GM18873 (cell line): Measurements from ENCODE around the gene KLHL2.
"Not testable (repeated sequence)": the region's sequence is repeated elsewhere in the genome, so short reads cannot be mapped to it uniquely, and the experiment has no call there.

Source experiments
- ATAC-seq: cut with Tn5 transposase; IDR thresholded peaks from one replicate; pipeline ENCODE4 v1.9.1; 2021; ENCODE audit warnings: mild to moderate bottlenecking, moderate library complexity, moderate number of reproducible peaks; ENCODE audit not compliant: unreplicated experiment, low FRiP score

The KLHL2 gene

DNA sequence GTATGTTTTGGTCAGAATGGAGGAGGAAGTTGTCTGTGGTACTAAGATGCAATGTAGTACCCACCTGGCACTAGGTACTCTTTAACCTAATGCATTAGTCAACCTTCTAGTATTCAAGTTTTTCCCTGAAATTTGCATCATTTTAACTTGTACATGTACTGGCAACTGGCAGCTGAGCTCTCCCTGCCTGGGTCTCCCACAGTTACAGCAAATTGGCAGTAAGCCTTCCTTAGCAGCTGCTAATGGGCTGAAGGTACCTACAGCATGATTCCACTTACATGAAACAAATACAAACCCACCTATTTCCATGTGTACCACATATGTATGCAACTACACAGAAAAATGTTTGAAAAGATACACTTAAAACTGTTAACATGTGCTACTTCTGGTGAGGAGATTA lies 8.1 kb upstream of the KLHL2 start:
- no peak for ATAC-seq

DNA sequence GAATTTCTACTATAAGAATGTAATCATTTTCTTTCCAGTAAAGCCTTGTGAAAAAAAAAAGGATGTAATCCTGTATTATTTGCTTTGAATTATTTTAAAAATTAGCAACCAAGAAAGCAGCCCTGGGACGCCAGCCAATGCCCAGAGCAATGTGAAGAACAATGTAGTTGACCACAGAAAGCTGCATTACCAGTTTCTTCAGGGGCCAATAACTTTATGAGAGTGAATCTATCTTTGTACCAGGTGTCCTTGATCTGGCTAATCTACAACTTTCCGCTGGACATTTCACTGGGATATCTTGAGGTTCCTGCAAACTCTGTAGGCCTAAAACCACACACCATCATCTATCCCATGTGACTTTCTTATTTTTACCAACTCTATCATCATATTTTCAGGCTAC lies 7.6 kb upstream of the KLHL2 start:
- no peak for ATAC-seq

GRCh38 chr4:165201806-165202205 lies 5.6 kb upstream of the KLHL2 start:
- ATAC-seq: no peak

DNA sequence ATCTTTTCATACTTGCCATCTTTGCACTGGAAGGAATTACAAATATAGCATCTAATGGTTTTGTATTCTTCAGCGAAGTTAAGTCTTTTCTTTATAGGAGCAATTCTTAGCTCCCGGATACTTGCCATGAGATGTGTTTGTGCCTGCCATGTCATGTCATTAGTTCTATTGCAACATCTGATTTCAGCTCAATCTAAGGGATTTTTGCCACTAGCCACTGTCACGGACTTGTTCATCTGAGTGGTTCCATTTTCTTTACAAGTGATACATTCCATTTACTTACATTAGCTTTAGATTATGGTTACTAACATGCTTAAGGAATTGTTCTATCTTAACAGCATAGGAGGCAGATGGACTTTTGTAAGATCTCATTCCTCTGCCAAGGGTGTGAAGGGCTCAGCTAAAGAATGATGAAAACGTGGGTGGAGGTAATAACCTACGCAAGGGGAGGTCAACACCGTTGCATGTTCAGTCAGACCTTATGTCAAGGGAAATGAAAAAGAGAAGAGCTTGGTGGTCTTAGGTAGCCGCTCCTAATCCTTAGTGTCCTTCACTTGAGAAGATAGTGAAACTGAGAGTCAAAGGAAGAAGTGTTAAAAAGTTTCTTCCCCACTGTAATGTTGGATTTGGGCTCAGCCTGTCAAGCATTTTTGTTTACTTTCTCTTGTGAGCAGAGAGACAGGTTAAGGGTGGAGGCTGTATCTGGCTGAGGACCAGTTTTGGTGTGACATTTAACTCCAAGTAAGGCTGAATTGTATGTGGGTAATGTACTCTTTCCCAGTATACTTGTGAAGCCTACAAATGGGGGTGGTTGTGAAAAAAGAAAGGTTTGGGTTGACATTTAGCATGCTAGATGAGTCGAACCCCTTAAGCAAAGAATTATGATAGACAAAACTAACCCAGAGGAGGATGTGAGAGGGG lies 3.6 kb upstream of the KLHL2 start:
- no peak for ATAC-seq

DNA sequence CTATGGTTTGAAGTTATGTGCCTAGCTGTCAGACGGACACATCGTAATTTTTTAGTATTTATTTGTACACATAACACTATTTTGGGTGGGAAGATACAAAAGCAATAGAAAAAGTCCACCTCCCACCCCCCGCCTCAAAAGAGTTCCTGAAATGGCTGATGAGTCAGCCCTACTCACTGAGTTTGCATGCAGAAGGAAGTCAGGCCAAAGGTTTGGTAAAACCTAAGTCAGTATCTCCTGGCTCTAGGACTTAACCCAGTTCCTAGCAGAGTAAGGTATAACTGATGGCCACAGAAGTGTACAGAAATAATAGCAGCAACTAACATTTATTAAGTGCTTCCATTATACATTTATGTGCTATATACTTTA lies 2.9 kb upstream of the KLHL2 start:
- ATAC-seq: no peak

- peak; percentile 22 for ATAC-seq
Observed at GRCh38 chr4:165207016-165207430, 338 bp upstream of the KLHL2 start.

- ATAC-seq: no peak
Observed at GRCh38 chr4:165208221-165208652, 876 bp downstream of the KLHL2 start.

DNA sequence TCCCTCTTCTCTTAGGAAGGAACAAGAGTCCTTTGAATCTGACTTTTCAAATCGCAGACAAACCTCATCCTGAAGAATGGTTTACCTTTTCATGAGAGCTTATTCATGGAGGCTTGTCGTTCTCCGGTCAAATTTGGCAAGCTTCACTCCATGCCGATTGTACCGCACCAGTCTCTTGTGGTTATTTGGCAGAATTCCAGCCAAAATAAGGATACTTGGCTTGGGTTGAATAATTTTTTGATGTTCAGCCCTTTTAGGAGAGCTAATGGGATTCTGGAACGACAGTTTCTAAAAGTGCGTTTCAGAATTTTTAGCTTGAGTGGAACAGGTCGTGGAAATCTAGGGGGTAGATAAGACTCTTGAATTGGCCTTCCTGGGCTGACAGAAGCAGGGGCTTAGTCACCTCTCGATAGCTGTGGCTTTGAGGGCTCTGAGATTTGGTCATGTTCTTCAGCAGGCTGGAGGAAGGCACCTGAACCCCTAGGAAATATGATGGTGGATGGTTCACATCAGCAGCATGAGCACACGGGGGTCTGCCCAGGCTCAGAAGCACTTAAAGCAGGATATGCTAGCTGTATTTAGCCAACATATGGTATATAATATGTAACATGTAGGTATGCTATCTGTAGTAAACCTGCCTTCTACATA lies 1.5 kb downstream of the KLHL2 start:
- ATAC-seq: no peak

GRCh38 chr4:165209796-165210195 lies 2.4 kb downstream of the KLHL2 start:
- no peak for ATAC-seq

- no peak for ATAC-seq
Observed at GRCh38 chr4:165210566-165210965, 3.2 kb downstream of the KLHL2 start.

- peak; percentile 32 for ATAC-seq
Observed at GRCh38 chr4:165212647-165213046, 5.3 kb downstream of the KLHL2 start.

DNA sequence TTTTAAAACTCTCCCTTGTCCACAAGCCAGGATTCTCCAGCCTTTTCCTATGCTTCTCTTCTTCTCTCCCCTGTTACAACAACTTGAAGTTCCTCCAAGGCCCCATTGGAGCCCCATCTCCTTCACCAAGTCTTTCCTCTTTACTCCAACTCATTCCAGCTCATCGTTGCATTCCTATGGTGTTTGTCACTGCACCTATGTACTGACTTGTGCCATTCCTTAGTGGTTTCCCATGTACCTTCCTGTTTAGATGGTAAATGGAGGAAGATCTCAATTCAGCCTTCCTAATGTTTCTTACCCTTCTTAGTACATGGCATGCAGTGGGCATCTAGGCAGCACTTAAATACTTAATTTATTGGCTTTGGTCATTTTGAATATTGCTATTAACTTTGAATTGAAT lies 6.0 kb downstream of the KLHL2 start:
- not testable (repeated sequence) for ATAC-seq

DNA sequence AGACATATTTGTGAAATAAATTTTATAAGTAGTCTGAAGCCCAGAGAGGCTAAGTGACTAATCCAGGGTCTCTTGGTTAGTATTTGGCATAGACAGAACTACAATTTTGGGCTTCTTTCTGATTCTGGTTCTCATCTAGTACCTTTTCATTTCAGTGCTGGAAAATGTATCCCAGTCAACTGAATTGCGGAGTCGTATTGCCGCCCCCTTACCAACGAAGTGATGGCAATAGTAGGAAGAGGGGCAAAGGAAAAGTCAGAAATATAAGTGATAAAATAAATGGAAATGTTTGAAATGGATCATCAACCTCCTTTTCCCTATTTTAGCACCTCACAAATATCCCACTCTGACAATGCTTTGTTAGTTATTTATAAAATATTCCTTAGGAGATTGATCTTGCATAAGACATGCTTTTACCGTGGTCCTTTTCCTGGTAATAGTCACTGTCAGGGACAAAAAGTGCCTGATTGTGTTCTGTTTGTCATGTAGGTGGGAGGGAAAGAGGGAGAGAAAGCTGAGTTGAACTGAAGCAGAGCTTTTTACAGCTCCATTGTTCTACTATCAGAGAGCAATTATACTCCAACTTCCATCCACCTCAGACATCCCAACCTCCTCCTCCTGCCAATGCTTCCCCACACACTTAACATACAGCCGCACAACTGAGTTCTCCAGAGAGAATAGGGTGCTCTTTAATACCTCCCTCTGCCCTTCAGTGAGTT lies 6.8 kb downstream of the KLHL2 start:
- not testable (repeated sequence) for ATAC-seq

- ATAC-seq: peak; percentile 41
Observed at GRCh38 chr4:165215034-165215751, 7.8 kb downstream of the KLHL2 start.

DNA sequence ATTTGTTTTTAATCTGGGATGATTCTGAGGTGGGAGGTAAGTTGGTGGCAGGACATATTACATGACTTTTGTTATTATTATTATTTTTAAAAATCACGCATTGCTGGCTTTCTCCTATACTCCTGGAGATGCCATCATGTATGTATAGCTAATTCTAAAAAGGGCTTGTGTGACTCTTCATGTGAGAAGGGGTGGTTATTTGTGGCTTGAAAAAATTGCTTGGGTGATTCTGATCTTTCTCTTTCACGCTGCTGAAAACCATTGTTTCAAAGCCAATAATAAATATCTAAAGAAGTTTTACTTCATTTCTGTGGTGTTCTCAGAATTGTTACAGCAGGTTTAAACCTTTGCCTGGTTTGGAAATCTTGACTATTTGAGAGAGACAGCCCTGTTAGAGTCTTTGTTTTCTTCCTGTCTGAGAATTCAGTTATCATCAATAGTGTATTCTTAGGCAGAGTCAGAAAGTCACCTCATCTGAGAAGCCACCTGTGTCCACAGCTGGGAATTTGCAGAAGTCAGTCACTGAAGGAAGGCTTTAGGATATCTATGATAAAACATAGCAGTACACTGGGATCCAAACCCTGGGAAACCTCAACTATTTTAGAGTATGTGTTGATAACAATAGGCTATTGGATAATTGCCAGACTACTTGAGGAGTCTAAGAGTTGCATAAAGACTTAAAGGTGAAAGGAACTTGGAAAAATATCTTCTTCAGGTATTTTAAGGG lies 8.6 kb downstream of the KLHL2 start:
- ATAC-seq: peak; percentile 53

DNA sequence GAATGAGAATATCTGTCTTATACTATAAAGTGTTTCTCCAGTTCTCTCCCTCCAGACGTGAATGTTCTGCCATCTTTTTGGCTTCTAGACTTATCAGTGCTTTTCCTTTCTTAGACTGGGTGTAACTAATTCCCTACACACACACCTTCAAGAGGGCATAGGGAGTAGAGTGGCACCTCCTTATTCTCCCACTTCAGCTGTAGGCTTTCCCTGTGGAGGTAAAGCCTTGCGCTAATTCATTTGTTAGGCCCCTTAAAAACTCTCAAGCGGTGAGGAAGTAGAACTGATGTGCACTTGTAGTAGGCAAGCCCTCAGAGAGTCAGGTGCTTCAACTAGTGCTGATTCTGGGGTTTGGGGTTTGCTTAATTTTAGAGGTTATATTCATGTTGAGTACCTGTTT lies 10.0 kb downstream of the KLHL2 start:
- no peak for ATAC-seq

GRCh38 chr4:165221306-165221705 lies 13.9 kb downstream of the KLHL2 start:
- ATAC-seq: not testable (repeated sequence)

- not testable (repeated sequence) for ATAC-seq
Observed at GRCh38 chr4:165221993-165222650, 14.8 kb downstream of the KLHL2 start.

- ATAC-seq: no peak
Observed at GRCh38 chr4:165222651-165222994, 15.3 kb downstream of the KLHL2 start.
